T follicular helper cell (primary cell): Measurements from ENCODE around the gene SELPLG.
A peak's percentile ranks its signal among the peaks of the same experiment; 100 is the strongest.
"Not testable (repeated sequence)": the region's sequence is repeated elsewhere in the genome, so short reads cannot be mapped to it uniquely, and the experiment has no call there.

ENCODE experiments used
- DNase-seq: peaks from one replicate; pipeline ENCODE4 v3.0.0-alpha.2; 2020; ENCODE audit warnings: low read depth

SELPLG gene

DNA sequence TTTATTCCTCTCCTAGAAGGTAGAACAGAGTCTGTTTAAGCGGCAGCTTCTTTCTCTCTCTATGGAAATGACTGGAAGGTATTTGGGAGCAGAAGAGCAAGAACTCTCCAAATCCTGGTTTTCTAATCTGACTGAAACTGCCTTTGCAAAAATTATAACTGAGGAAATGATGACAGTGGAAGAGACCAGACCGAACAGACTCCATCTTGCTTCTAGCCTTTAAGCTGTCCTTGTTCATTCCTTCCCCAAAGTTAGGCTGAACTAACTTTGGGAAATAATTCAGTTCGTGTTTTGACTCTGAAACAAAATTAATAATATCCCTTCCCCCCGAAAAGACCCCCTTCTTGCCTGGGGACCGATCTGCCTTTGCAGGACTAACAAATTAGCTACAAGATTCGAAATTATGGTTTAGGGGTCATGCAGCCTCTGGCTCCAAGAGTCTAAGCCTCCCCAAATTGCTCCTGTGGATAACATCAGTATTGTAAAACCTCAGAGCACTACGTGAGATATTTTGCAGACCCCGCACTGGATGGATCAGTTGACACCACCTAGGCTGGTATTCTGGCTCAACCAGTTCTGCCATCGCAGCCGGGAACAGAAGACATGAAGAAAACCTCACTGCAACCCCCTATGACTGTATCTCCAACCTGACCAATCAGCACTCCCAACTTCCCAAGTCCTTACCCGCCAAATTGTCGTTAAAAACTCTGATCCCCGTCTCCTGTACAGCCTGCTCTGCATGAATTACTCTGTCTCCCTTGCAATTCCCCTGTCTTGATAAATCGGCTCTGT, 14.1 kb downstream of the SELPLG start:
- DNase-seq = no peak

GRCh38 chr12:108618953-108619274, 14.8 kb downstream of the SELPLG start:
- DNase-seq = not testable (repeated sequence)

DNA sequence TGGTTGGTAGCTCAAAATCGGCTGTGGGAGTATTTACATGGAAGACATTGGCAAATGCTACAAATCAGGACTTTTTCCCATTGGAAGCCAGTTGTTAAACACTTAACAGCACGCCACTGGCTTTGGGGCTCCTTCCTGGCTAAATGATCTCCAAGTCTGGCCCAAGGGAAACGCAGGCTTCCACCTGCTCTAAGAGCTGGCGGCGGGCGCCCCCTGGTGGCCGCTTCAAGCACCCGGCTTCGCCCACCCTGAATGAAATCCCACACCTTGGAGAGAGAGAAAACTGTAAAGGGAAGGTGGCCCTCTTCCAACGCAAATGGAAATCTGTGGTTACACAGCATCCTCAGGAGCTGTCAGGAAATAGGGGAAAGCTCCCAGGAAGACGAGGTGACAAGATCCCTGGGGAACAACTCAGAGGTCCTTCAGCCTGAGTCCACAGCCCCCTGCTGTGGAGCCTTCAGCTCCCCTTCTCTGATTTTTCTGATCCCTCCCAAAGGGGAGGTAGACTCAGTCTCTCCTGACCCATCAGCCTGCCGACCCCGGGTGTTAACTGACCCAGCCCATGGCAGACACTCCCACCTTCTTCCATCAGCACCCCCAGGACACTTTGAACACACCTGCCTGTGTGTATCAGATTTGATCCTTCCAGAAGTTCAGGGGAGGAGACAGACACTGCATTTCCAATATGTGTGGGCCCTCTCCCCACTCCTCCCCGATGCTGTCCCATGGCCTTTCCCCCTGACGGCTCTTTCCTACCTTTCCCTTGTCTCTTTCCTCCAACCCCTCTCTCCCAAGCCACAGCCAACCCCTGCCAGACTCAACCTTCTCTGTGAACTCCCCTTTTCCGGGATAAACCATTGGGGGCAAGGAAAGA, 15.4 kb downstream of the SELPLG start:
- peak; percentile 68 for DNase-seq

DNA sequence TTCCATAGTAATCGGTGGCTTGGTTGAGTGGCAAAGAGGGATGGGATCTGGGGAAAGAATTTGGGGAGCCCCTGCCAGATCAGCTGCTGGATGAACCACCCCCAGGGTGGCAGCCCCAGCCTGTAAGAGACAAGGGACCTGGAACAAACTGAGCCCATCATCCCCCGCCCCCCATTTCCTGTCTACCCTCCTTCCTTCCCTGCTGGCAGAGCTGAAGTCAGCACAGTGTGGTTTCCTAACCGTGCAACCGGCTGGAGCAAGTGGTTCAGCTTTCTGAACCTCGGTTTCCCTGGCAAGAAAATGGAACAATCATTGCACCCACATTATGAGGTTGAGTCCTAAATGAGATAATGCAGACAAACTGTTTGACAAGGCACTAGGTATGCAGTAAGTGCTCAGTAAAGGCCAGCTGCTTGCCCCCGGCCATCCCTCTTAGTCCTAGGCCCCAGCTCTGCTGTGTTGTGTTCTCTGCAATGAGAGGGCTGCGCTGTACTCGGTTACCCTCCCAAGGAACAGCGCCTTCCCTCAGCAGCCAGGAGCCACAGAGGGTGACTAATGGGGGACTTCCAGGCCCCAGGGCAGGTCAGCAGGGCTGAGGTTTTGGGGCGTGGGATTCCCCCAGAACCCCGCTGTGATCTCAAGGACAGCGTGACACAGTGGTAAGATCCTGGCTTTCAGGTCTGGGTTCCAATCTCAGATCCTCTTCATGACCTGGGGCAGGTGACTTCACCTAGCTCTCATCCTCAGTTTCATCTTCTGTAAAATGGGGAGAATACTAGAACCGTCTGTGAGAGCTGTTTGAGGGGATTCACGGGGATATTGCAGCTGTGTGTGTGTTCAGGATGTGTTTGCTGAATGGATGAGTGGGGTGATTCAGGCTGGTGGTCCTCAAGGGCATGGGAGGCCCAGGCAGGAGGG, 16.5 kb downstream of the SELPLG start:
- peak; percentile 57 for DNase-seq

DNA sequence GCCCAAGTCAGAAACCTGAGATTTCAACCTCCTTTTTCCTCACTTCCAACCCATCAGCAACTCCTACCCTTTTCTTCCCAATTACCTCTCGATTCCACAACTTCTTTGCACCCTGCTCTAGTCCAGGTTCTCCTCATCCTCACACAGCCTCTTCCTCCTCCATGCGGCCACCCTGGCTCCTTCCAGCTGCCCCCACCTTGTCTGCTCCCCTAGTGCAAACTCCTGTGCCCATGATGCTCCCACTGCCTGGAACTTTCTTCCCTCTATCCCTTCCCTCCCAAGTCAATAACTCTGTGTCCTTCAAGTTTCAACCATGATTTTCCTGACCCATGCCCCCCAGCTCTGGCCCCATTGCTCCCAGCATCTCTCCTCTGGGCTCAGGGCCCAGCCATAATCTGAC, 17.3 kb downstream of the SELPLG start:
- no peak for DNase-seq

DNA sequence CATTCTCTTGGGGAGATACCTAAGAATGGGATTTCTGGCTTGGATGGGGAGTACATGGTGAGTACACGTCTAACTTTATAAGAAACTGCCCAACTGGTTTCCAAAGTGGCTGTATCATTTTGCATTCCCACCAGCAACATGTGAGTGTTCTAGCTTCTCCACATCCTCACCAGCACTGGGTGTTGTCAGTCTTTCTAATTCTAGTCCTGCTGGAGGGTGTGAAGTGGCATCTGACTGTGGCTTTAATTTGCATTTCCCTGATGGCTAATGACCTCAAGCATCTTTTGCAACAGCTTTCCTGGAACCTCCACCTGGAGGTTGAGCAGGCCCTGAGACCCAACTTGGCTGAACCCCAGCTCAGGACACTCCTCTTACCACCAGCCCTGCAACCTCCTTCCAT, 17.8 kb downstream of the SELPLG start:
- no peak for DNase-seq

DNA sequence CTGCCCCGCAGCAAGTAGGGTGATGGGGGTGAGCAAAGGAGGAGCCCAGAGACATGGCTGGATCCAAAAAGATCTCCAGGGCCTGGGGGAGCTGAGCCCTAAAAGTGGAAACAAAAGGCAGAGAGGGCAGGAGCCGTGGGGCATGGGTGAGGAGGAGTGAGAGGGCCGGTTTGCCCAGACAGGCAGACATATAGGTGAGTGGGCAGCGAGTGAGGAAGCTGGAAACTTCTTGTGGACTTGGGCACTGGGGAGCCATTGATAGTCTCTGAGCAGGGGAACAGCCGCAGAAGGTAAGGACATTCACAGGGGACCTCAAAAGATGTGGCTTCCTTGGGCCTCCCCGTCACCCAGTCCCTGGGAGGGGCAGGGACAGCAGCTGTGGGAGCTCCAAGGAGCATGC, 19.1 kb downstream of the SELPLG start:
- no peak for DNase-seq

- no peak for DNase-seq
Observed at GRCh38 chr12:108614041-108614440, 19.7 kb downstream of the SELPLG start.

DNA sequence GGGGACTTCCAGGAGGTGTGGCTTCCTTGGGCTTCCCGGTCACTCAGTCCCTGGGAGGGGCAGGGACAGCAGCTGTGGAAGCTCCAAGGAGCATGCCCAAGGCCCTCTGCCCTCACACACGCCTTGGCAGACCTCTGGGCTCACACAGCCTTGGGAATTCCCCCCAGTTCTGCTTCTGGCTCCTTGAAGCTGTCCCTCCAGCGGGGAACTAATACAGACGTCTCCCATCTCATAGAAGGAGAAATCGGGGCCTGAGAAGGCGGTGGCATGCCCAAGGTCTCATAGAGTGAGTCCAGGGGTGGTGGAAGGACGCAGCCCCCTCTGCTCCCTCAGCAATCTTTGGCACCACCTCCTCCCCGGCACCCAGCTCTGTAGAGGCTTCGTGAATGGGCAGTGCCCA, 20.1 kb downstream of the SELPLG start:
- DNase-seq = no peak

DNA sequence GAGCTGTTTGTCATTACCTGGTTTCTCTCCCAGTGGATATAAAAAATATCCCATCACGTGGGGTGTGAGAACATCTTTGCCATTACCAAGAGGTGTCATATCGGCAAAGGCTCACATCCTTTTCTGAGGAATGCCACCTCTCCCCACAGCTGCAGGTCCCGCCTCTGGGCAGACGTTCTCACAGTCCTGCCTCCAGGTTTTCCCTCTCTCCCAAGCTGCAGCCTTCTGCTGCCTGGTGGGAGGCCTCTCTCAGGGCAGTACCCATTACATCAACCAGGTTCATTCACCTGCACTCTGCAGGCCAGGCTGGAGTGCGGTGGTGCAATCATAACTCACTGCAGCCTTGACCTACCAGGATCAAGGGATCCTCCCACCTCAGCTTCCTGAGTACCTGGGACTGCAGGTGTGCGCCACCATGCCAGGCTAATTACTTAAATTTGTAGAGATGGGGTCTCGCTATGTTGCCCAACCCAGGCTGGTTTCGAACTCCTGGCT, 20.9 kb downstream of the SELPLG start:
- DNase-seq = no peak

- no peak for DNase-seq
Observed at GRCh38 chr12:108611884-108612415, 21.7 kb downstream of the SELPLG start.

GRCh38 chr12:108610856-108611605, 22.7 kb downstream of the SELPLG start:
- DNase-seq = no peak

DNA sequence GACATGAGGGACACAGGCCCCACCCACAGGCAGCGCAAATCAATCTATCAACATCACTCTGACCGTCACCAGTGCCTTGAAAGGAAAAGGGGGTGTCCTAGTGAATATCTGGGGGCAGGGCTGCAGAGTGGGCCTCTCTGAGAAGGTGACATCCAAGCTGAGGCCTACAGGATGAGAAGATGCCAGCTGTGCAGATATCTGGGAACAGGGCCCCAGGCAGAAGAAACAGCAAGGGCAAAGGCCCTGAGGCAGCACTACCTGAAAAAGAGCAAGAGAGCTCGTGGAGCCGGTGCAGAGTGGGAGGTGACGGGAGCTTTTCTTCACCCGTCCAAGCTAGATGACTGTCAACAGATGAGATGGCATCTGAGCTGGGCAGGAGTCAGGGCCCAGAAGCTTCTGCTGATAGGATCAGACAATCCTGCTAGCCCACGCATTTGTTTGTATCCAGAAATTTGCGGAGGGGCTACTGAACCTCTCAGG, 23.3 kb downstream of the SELPLG start:
- no peak for DNase-seq

- no peak for DNase-seq
Observed at GRCh38 chr12:108609537-108610335, 24.0 kb downstream of the SELPLG start.

DNA sequence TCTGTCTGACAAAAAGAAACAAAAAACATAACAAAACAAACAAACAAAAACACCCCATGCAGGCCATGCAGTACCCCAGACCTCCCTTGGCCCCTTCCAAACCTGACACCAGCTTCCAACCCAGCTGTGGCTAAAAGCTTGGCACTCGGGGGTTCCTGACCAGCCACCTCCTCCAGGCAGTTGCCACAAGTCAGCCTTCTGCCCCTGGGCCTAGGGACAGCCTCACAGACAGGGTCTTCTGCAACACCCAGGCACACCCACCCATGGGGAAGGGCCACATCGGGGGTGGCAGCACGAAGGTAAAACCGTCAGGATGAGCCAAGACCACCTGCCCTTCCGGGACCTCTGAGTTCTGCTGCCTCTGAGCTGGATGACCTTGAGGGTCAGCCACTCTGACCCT, 25.1 kb downstream of the SELPLG start:
- DNase-seq = no peak

GRCh38 chr12:108607981-108608600, 25.6 kb downstream of the SELPLG start:
- no peak for DNase-seq

DNA sequence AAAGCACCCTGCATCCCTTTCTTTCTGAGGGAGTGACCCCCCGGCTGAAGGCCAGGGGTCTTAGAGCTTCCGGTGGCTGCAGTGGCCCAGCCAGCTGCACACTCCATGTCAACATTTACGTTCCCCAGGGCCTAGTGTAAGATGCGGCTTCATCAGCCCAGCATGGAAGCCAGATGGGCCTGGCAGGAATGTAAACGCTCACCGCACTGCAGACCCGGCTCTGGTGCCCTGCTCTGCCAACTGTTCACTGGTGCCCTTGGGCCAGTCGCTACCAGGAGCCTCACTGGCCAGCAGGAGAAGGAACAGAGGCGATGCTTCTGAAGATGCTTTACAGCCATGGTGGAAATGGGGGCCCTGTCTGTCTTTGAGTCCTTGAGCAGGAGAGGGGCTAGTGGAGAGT, 27.2 kb downstream of the SELPLG start:
- no peak for DNase-seq

DNA sequence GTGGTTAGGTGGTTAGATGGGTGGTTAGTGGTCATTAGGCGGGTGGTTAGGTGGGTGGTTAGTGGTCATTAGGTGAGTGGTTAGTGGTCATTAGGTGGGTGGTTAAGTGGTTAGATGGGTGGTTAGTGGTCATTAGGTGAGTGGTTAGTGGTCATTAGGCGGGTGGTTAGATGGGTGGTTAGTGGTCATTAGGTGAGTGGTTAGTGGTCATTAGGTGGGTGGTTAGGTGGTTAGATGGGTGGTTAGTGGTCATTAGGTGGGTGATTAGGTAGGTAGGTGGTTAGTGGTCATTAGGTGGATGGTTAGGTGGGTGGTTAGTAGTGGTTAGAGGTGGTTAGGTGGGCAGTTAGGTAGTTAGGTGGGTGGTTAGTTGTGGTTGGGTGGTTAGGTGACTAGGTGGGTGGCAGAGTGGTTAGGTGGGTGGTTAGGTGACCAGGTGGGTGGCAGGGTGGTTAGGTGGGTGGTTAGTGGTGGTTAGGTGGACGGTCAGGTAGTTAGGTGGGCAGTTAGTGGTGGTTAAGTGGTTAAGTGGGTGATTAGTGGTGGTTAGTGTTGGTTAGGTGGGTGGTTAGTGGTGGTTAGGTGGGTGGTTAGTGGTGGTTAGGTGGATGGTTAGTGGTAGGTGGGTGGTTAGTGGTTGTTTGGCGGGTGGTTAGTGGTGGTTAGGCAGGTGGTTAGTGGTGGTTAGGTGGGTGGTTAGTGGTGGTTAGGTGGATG, 27.8 kb downstream of the SELPLG start:
- DNase-seq = no peak
